ENCODE results near the gene FADS6. TPM values are rescaled to one million over a fixed set of nuclear protein-coding genes. Genes with fewer than 3 reads are reported as not detected.
"Not testable (repeated sequence)": the region's sequence is repeated elsewhere in the genome, so short reads cannot be mapped to it uniquely, and the experiment has no call there.

Gene FADS6
- polyA plus RNA-seq, 1 donor, result not detected

DNA sequence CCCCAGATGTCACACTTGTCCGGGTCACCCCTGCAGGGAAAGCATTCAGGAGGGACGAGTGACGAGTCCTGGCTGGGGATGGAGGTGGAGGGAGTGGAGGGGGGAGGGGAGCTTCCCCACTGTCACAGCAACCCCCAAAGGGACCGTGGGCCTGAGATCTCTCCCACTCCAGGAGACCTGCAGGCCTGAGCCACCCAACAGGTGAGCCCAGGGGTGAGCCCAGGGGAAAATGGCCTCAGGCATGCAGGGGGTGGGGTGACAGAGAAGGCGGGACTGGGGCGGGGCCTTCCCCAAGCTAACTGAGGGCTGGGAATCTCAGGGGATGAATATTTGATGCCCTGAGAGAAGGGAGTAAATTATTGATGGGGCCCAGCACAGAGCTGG is 27.2 kb upstream of the FADS6 start:
- no peak for DNase-seq (ENCODE audit: low read depth)

DNA sequence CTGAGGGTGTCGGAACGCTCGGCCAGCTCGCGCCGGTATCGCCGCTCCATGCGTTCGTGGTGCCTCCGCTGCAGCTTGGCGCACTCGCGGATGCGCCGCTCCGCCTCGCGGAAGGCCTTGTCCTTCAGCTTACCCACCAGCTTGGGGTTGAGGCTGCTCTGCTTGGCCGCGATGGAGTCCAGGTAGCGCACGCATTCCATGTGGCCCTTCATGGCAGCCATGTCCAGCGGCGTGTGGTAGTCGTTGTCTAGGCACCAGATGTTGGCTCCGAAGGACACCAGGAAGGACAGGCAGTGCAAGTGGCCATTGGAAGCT is 26.8 kb upstream of the FADS6 start:
- no peak for DNase-seq (ENCODE audit: low read depth)

GRCh38 chr17:74919440-74920305 is 26.2 kb upstream of the FADS6 start:
- DNase-seq (ENCODE audit: low read depth), result no peak

- DNase-seq (ENCODE audit: low read depth), result no peak
These were observed 25.5 kb upstream of the FADS6 start for GRCh38 chr17:74918906-74919305.

DNA sequence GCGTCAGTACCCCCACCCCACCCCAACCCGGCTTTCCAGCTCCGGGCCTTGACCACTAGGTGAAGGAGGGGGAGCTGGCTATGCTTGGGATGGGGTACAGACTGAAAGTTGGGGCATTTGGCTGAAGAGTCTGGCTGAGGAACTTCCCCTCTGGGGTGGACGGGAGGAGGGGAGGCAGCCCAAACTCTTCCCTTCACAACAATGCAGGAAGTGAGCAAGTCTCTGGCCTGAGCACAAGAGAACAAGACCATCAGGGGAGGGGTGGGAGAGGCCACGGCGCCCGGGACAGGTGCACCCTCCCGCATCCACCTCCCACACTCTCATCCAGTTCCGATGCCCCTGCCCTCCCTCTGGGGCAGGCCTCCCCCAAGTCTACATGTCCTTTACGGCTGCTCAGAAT is 24.0 kb upstream of the FADS6 start:
- no peak for DNase-seq (ENCODE audit: low read depth)

GRCh38 chr17:74916851-74917199 is 23.4 kb upstream of the FADS6 start:
- DNase-seq (ENCODE audit: low read depth), result no peak

DNA sequence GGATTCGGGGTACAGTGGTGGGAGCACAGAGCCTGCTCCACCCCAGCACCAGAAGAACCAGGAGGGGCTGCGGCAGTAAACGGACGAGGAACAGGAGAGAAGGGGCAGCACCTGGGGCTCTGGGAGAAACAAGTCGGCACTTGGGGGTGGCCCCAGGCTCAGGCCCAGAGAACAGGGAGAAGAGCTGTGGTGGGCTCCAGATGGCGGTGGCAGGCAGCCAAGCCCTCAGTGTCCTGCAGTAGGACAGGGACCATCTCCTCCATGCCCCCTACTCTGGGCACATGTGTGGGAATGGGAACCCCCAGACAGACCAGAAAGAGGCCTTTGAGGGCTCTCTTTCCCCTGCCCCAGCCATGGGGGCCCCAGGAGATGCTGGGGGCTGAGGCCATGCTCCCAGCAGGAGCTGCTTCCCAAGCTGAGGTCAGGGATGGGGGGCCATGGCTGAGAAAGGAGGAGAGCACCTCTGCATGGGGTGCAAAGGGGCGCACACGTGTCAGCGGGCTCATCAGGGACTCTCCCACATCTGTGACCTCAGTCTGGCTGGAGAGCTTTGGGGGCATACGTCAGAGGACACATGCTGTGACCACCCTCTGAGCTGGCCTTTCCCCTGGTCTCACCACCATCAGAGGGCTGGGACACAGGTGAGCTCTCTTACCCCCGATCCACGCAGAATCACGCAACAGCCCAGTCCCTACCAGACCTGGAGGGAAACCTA is 22.9 kb upstream of the FADS6 start:
- no peak for DNase-seq (ENCODE audit: low read depth)

GRCh38 chr17:74911423-74911822 is 18.0 kb upstream of the FADS6 start:
- DNase-seq (ENCODE audit: low read depth), result not testable (repeated sequence)

- not testable (repeated sequence) for DNase-seq (ENCODE audit: low read depth)
These were observed 15.7 kb upstream of the FADS6 start for GRCh38 chr17:74909097-74909496.

GRCh38 chr17:74907012-74907411 is 13.6 kb upstream of the FADS6 start:
- no peak for DNase-seq (ENCODE audit: low read depth)

DNA sequence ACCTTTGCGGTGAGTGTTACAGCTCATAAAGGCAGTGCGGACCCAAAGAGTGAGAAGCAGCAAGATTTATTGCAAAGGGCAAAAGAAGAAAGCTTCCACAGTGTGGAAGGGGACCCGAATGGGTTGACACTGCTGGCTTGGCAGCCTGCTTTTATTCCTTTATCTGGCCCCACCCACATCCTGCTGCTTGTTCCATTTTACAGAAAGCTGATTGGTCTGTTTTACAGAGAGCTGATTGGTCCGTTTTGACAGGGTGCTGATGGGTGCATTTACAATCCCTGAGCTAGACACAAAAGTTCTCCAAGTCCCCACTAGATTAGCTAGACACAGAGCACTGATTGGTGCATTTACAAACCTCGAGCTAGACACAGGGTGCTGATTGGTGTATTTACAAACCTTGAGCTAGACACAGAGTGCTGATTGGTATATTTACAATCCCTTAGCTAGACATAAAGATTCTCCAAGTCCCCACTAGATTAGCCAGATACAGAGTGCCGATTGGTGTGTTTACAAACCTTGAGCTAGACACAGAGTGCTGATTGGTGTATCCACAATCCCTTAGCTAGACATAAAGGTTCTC is 12.9 kb upstream of the FADS6 start:
- not testable (repeated sequence) for DNase-seq (ENCODE audit: low read depth)

DNA sequence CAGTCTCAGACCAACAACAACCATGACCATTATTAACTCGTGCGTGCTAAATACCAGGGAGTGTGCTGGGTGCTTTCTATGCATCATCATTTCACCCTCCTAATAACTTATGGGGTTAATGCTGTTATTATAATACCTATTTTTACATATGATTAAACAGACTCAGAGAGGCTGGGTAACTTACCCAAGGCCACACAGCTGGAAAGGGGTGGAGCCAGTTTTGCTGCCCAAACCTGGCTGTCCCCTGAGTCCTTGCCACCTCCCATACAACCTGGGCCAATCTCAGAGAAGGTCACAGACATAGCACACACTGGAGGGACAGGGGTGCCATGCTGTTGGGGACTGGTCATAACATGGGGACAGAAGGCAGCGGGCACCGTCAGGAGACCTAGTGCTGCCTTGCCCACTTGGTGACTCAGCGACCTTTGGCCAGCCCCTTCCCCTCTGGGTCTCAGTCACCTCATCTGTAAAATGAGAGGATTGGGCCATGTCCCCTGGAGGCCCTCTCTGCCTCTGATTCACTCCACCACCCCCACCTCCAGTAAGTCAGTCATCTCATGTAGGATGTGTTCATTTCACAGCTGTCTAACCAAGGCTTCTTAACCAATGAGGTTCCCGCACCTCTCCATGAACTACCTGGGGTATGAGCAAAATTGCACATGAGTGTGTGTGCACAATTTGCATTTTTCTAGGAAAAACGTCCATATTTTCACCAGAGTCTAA is 11.4 kb upstream of the FADS6 start:
- DNase-seq (ENCODE audit: low read depth), result no peak

GRCh38 chr17:74903671-74904070 is 10.2 kb upstream of the FADS6 start:
- no peak for DNase-seq (ENCODE audit: low read depth)

DNA sequence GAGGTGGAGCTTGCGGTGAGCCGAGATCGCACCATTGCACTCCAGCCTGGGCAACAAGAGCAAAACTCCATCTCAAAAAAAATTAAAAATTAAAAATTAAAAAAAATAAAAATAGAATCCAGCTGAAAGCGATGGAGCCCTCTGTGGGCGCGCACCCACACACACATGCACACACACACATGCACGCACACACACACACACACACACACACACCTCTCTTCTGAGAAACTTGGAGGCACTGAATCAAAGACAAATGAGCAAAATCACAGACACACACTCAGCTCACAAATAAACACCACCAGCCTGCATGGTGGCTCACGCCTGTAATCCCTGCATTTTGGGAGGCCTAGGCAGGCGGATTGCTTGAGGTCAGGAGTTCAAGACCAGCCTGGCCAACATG is 9.6 kb upstream of the FADS6 start:
- DNase-seq (ENCODE audit: low read depth), result no peak

DNA sequence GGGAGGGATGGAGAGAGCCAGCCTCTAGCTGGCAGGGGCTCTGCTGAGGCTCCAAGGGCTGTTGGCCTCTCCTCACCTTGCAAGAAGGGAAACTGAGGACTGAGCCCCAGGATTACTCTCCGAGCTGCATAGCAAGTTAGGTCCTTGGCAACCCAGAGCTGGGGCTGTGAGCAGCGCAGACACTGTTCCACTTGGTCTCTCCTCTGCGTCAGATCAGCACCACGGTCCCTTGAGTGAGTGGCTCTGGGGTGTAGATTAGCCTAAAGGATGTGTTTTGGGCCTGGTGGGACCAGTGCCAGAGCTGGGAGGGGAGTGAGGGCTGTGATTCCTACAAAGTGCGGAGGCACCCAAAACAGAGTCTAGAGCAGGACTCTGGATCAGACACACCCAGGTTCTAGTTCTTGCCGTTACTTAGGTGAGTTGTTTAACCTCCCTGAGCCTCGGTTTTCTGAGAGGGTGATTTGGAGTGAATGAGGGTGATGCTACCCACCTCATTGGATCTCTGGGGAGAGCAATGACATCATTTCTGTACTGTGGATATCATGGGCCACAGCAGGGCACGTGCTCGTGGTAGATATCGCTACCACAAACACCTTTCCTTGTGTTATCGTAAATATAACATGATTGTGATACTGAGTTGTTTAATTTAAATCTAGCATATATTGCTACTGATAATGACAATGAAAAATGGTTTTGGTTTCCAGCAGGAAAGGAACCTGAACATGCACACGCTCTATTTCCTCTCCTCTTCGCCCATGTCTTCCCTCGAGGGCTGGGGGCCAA is 8.1 kb upstream of the FADS6 start:
- no peak for DNase-seq (ENCODE audit: low read depth)

DNA sequence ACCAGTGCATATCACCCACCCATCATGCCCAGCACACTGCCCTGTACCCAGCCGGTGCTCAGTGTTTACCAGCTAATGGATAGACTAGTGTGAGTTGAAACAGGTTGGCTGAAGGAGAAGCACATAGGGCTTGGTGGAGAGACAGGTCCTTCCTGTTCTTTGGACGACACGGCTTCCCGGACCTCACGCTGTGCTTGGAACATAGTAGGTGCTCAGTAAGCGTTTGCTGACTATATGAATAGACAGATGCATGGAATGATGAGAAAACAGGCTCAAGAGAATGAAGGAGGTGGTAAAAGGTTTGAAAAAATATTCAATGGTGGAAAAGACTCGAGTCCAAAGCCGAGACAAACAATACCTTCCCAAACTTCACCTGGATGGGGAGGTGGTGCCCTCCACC is 6.8 kb upstream of the FADS6 start:
- no peak for DNase-seq (ENCODE audit: low read depth)

- DNase-seq (ENCODE audit: low read depth), result no peak
These were observed 5.0 kb upstream of the FADS6 start for GRCh38 chr17:74898376-74898946.

DNA sequence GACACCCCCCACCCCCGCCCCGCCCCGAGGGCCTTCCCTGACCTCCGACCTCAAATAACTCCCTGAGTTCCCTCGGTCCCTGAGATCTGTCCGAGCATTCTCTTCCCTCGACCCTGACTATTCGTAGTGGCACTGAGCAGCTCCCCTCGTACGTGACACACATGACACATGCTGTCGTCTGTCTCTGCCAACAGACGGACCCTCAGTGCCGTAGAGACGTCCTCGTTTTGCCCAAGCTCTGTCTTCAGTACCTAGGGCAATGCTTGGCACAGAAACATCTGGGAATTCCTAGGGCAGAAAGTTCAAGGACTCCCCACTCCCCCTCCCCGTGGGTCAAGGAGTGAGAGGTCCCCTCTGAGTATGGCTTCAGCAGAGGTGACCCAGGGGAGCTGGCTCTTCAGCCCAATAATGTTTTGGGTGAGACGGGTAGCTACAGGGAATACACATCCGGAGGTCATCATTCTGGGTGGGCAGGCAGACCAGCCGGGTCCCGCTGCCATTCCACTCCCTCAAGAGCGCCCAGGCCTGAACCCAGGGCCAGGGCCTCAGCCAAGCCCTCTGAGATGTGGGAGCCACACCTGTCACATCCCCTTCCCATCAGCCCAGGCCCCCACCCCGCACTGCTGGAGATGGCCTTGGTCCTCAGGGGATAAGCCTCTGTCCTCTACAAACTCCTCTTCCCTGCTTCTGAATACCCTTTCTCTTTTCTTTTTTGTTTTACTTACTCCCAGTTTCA is 671 bp upstream of the FADS6 start:
- no peak for DNase-seq (ENCODE audit: low read depth)

DNA sequence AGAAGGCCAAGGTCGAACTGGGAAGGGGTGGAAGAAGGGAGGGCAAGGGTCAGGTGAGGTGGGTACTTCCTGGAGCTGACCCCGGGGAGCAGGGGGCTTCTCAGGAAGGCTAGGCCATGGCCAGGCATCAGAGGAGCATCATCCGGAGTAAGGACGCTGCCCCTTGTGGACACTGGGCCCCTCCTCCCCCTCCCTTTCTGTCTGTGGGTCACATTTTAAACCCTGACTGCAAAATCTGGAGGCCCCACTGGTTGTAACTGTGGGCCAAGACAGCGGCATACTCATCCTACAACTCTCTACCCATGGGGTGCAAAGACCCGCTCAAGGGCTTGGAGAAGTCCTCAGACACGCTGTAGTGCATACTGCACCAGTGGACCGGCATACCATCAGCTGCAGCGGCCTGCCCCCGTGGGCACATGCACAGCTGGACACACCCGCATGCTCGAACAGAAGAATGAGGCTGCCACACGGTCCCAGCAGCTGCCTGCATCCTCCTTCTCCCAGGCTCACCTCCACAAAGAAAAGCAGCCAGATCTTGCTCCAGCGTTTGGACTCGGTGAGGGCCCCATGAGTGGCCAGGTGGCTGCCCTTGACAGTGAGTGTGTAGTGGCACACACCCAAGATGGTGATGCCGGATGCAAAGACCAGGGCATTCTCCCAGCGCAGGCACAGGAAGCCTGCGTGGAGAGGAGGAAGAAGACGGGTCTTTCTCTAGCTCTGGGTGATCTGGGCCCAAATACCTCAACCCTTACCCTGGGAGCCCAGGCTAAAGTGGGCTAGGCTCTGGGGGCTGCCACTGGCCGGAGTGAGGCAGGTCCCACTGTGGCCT is 1.2 kb downstream of the FADS6 start:
- no peak for DNase-seq (ENCODE audit: low read depth)

GRCh38 chr17:74890554-74890953 is 2.9 kb downstream of the FADS6 start:
- DNase-seq (ENCODE audit: low read depth), result no peak

All from forelimb muscle (tissue), 1 donor.